Adrenal gland (tissue), 12 donors: ENCODE data around the gene UBALD2. TPM values are rescaled to one million over a fixed set of nuclear protein-coding genes. Genes with fewer than 3 reads are reported as not detected.
A peak's percentile ranks its signal among the peaks of the same experiment; 100 is the strongest.

Source experiments
- DNase-seq, 7 donors: peaks; one replicate each; pipeline ENCODE4 v3.0.0-alpha.2; 2019 to 2020
- H3K27ac ChIP-seq, 5 donors: fragments of 200-600 bp; sonication (generic) in 4 of 5; 1 replicate in 3 of 5; 2 replicates in 2 of 5; pipeline versions ENCODE4 v1.5.1 to v1.8.0; 2016 to 2020; ENCODE audit warnings: mild to moderate bottlenecking in 1 of 5
- H3K27me3 ChIP-seq: fragments of 200-600 bp; 2 replicates; pipeline ENCODE4 v1.8.0; 2021
- H3K36me3 ChIP-seq, 2 donors: fragments of 200-600 bp; replicated peaks in 1 of 2; 1 replicate in 1 of 2; 2 replicates in 1 of 2; pipeline versions ENCODE4 v1.5.1 to v1.8.0; 2018 to 2022
- H3K4me1 ChIP-seq, 2 donors: fragments of 200-600 bp; replicated peaks in 1 of 2; 1 replicate in 1 of 2; 2 replicates in 1 of 2; pipeline versions ENCODE4 v1.5.1 to v1.8.0; 2018 to 2021
- H3K4me3 ChIP-seq, 4 donors: fragments of 200-600 bp; sonication (generic) in 3 of 4; one replicate each; pipeline ENCODE4 v1.5.1; 2016 to 2018
- H3K9me3 ChIP-seq, 3 donors: fragments of 200-600 bp; sonication (generic) in 1 of 3; replicated peaks in 1 of 3; 1 replicate in 2 of 3; 2 replicates in 1 of 3; pipeline versions ENCODE4 v1.5.1 to v1.8.0; 2016 to 2021
- POLR2A ChIP-seq, 2 donors: fragments of 450-650 bp; IDR thresholded peaks; one replicate each; pipeline ENCODE4 v1.6.1; 2017; ENCODE audit warnings: antibody characterized with exemption in 2 of 2, mild to moderate bottlenecking in 2 of 2, moderate library complexity in 1 of 2
- WGBS, 4 donors: extraction: QIAGEN DNeasy Blood & Tissue Kit in 2 of 4; methylation state at CpG; one replicate each; pipeline versions ENCODE4 v1.1.5 to v1.1.7; 2013 to 2017; 5-methylcytosine and 5-hydroxymethylcytosine counted together
- intact Hi-C, 2 donors: fragments of 100-400 bp; cut with DNase I; formaldehyde crosslinking; loops; one replicate each; pipeline versions ENCODE4 v1.14.1 to v1.15.0; 2022 to 2023
- polyA plus RNA-seq, 3 donors: library from polyadenylated mRNA; stranded (reverse); fragments of 200-250 nt in 2 of 3; fragments of 350-450 nt in 1 of 3; fragmentation: Illumina TruSeq in 1 of 3; extraction: RNeasy Lipid Tissue Mini Kit (QIAGEN cat#74804) in 1 of 3; gene quantifications; one replicate each; pipeline ENCODE4 v1.2.3, GENCODE V29; 2013 to 2014
- total RNA-seq, 9 donors: library from RNA; depleted of rRNA in 4 of 9; stranded (reverse); fragments of >200 nt in 4 of 9; fragments of 120-200 nt in 1 of 9; fragmentation: NEBNext Ultra II Directional in 1 of 9; extraction: Animal tissue kit (Norgen Biotek cat#: 25700) in 1 of 9; gene quantifications; one replicate each; pipeline versions ENCODE4 v1.1.0 to v1.2.4, GENCODE V29; 2013 to 2023
- TF ChIP-seq, protein P1 (sequence below), 6 experiments: fragments of 450-650 bp in 4 of 6; fragments of 200-600 bp in 2 of 6; sonication (generic) in 1 of 6; IDR thresholded peaks; 1 replicate in 5 of 6; 2 replicates in 1 of 6; pipeline versions ENCODE4 v1.5.1 to v1.8.0; 2016 to 2021; ENCODE audit warnings: antibody characterized with exemption in 6 of 6, mild to moderate bottlenecking in 2 of 6, moderate library complexity in 1 of 6
- donor health status: healthy with polysubstance abuse.
- donor health status: Bipolar disorder and iron deficiency.
- donor health status: DM: yes; HTN: yes; CAD: no.
- donor health status: DM: no; HTN: no; CAD: no.
- donor health status: DM: no; HTN: no; CAD: no.
- donor health status: DM: yes; HTN: yes; CAD: no.

UBALD2 gene
- total and polyA plus RNA-seq, 12 donors: 5.2 to 71.2 (median 14.3) TPM

- Histone ChIP-seq H3K27ac (no peak overlapping the region), H3K36me3 (no peaks in the 10 kb centered on the region), H3K27me3 (no peaks in the 10 kb centered on the region), H3K9me3 (no peaks in the 10 kb centered on the region), H3K4me3 (no peak overlapping the region), H3K4me1 (peaks cover 0 to 9% of the 10 kb centered on the region in 2 donors)
- intact Hi-C loops: no loop called here
- 78 to 89% (median 84%) methylated on average over 8 of the region's 8 CpGs for WGBS, 4 donors
- peak in 1 of 7 donors; percentile 24 for DNase-seq
- TF ChIP-seq POLR2A (IDR thresholded peaks at IDR 0.05): no peak
- TF ChIP-seq, protein P1, sequence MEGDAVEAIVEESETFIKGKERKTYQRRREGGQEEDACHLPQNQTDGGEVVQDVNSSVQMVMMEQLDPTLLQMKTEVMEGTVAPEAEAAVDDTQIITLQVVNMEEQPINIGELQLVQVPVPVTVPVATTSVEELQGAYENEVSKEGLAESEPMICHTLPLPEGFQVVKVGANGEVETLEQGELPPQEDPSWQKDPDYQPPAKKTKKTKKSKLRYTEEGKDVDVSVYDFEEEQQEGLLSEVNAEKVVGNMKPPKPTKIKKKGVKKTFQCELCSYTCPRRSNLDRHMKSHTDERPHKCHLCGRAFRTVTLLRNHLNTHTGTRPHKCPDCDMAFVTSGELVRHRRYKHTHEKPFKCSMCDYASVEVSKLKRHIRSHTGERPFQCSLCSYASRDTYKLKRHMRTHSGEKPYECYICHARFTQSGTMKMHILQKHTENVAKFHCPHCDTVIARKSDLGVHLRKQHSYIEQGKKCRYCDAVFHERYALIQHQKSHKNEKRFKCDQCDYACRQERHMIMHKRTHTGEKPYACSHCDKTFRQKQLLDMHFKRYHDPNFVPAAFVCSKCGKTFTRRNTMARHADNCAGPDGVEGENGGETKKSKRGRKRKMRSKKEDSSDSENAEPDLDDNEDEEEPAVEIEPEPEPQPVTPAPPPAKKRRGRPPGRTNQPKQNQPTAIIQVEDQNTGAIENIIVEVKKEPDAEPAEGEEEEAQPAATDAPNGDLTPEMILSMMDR (IDR thresholded peaks at IDR 0.05): no peak
Measured at GRCh38 chr17:76247304-76247703, 17.8 kb upstream of the UBALD2 start.

GRCh38 chr17:76248013-76248782 lies 16.9 kb upstream of the UBALD2 start:
- no peak for TF ChIP-seq POLR2A (IDR thresholded peaks at IDR 0.05)
- TF ChIP-seq, protein P1 (IDR thresholded peaks at IDR 0.05): no peak
- DNase-seq: peak in 2 of 7 donors; percentile 47 to 48
- Histone ChIP-seq H3K27me3 (no peaks in the 10 kb centered on the region), H3K9me3 (no peaks in the 10 kb centered on the region), H3K36me3 (no peaks in the 10 kb centered on the region), H3K27ac (no peak overlapping the region), H3K4me1 (peaks cover 0 to 15% of the 10 kb centered on the region in 2 donors), H3K4me3 (no peak overlapping the region)
- WGBS, 4 donors: 60 to 69% (median 63%) methylated on average over 11 of the region's 11 CpGs
- intact Hi-C loops: no loop called here

DNA sequence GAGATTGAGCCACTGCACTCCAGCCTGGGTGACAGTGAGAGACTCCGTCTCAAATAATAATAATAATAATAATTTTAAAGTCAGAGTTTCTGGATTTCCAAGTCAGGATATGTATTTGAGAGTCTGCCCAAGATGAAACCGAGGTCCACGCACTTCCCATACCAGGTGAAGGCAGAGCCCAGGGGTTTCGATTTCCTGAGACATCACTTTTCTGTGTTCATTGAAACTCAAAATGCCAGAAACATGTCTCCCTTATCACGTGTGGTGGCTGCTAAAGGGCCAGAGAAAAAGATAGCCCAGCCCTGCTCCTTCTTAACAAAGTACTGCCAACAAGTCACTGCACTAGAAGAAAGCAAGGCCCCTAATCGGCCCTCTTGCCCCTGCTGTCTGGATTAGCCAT lies 15.0 kb upstream of the UBALD2 start:
- no peaks in the 10 kb centered on the region for H3K27me3 ChIP-seq
- intact Hi-C loops: no loop called here
- H3K36me3 ChIP-seq: no peaks in the 10 kb centered on the region
- WGBS, 4 donors: 74 to 85% (median 78%) methylated on average over 6 of the region's 6 CpGs
- no peaks in the 10 kb centered on the region for H3K9me3 ChIP-seq
- peaks cover 0 to 16% of the 10 kb centered on the region in 2 donors for H3K4me1 ChIP-seq
- no peak overlapping the region for H3K27ac ChIP-seq
- TF ChIP-seq, protein P1 (IDR thresholded peaks at IDR 0.05): no peak
- no peak for TF ChIP-seq POLR2A (IDR thresholded peaks at IDR 0.05)
- H3K4me3 ChIP-seq: no peak overlapping the region
- DNase-seq: peak in 1 of 7 donors; percentile 14

DNA sequence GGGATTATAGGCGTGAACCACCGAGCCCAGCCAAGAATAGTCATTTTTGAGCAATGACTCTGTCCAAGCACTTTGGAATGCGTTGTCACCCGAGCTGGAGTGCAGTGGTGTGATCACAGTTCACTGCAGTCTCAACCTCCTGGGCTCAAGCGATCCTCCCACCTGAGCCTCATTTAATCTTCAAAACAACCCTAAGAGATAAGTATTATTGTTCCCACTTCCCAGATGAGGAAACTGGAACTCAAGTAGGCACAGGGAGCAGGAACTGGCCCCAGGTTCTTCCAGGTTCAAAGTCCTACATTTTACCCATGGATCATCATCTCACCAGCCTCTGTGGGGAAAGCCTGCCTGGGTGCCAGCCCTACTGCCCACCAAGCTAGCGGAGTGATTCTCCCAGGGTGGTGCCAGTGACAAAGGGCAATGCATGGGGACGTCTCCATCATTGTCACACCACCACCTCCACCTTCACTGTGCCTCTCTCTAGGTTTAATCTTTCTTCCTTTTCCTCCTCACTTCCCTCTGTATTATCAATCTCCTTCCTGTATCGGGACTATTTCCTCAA lies 13.6 kb upstream of the UBALD2 start:
- peak in 1 of 7 donors; percentile 31 for DNase-seq
- no peaks in the 10 kb centered on the region for H3K27me3 ChIP-seq
- intact Hi-C loops: no loop called here

More for the DNA sequence above, 13.6 kb upstream of the UBALD2 start:
- Histone ChIP-seq H3K4me3 (no peak overlapping the region), H3K36me3 (no peaks in the 10 kb centered on the region), H3K27ac (peak overlapping the region in 3 of 5 donors; percentile 23 to 85 (median 70)), H3K4me1 (peaks cover 0 to 12% of the 10 kb centered on the region in 2 donors), H3K9me3 (no peaks in the 10 kb centered on the region)
- TF ChIP-seq, protein P1 (IDR thresholded peaks at IDR 0.05): no peak
- no peak for TF ChIP-seq POLR2A (IDR thresholded peaks at IDR 0.05)
- WGBS, 4 donors: 74 to 77% (median 76%) methylated on average over 4 to 8 of the region's 8 CpGs
